HepG2 (cell line): ENCODE results near the gene CADM2.

Source experiments
- CTCF ChIP-seq: sonication (generic); formaldehyde crosslinking; IDR thresholded peaks from 2 replicates; pipeline ENCODE4 v1.5.0; 2020; ENCODE audit warnings: mild to moderate bottlenecking, missing genetic modification reagents, moderate library complexity
- IKZF5 ChIP-seq: IDR thresholded peaks from 2 replicates; pipeline ENCODE4 v1.6.1; 2018; ENCODE audit warnings: missing genetic modification reagents, mild to moderate bottlenecking, missing compliant biosample characterization
- SRY ChIP-seq: sonication (generic); formaldehyde crosslinking; IDR thresholded peaks from 2 replicates; pipeline ENCODE4 v1.8.0; 2022; ENCODE audit warnings: mild to moderate bottlenecking, missing genetic modification reagents
- ZBTB20 ChIP-seq: sonication (generic); formaldehyde crosslinking; IDR thresholded peaks from 2 replicates; pipeline ENCODE4 v1.8.1; 2023; ENCODE audit warnings: missing genetic modification reagents, low read depth, mild to moderate bottlenecking, borderline replicate concordance

- TF ChIP-seq IKZF5 (CRISPR knock-in tag) (no peak), CTCF (no peak), SRY (CRISPR knock-in tag) (no peak), ZBTB20 (CRISPR knock-in tag) (no peak)
Observed at GRCh38 chr3:84925571-84925970, 33.2 kb upstream of the CADM2 start.
